ENCODE data around the gene DCTPP1.

Gene DCTPP1

GRCh38 chr16:30446203-30446595 is 16.4 kb upstream of the DCTPP1 start:
- no peak for DNase-seq

- DNase-seq: peak; percentile 95 to 98
Observed at GRCh38 chr16:30445408-30446202, 15.8 kb upstream of the DCTPP1 start, which contains the start of gene SEPHS2. Gene SEPHS2 (minus strand): TSS chr16:30445874. CDS start chr16:30445727, 147 bp downstream.

GRCh38 chr16:30445149-30445407 is 15.2 kb upstream of the DCTPP1 start:
- no peak for DNase-seq

GRCh38 chr16:30444231-30445148 is 14.7 kb upstream of the DCTPP1 start:
- DNase-seq: no peak

GRCh38 chr16:30443631-30444030 is 13.8 kb upstream of the DCTPP1 start:
- no peak for DNase-seq

- no peak for DNase-seq
Observed at GRCh38 chr16:30439720-30440348, 10.0 kb upstream of the DCTPP1 start.

GRCh38 chr16:30438835-30439234 is 9.0 kb upstream of the DCTPP1 start:
- no peak for DNase-seq

- no peak for DNase-seq
Observed at GRCh38 chr16:30437511-30438046, 7.7 kb upstream of the DCTPP1 start.

GRCh38 chr16:30434852-30435251 is 5.0 kb upstream of the DCTPP1 start:
- peak; percentile 61 to 65 for DNase-seq

- DNase-seq: no peak
Observed at GRCh38 chr16:30430428-30430970, 669 bp upstream of the DCTPP1 start.

- DNase-seq: no peak
Observed at GRCh38 chr16:30429418-30429677, 482 bp downstream of the DCTPP1 start.

- no peak for DNase-seq
Observed at GRCh38 chr16:30428055-30428454, 1.8 kb downstream of the DCTPP1 start.

- DNase-seq: no peak
Observed at GRCh38 chr16:30421010-30421409, 8.8 kb downstream of the DCTPP1 start.

- no peak for DNase-seq
Observed at GRCh38 chr16:30418350-30419181, 11.3 kb downstream of the DCTPP1 start.

- peak; percentile 77 to 80 for DNase-seq
Observed at GRCh38 chr16:30417529-30418349, 12.1 kb downstream of the DCTPP1 start.

- no peak for DNase-seq
Observed at GRCh38 chr16:30416624-30417528, 13.0 kb downstream of the DCTPP1 start.

- DNase-seq: no peak
Observed at GRCh38 chr16:30416047-30416603, 13.7 kb downstream of the DCTPP1 start.

GRCh38 chr16:30414159-30414558 is 15.7 kb downstream of the DCTPP1 start:
- no peak for DNase-seq

GRCh38 chr16:30413112-30413806 is 16.6 kb downstream of the DCTPP1 start:
- no peak for DNase-seq

All from stimulated activated CD4-positive, alpha-beta T cell treated with anti-CD3 and anti-CD28 coated beads, Interleukin-2, amount 100 ng/mL, for 48 hours (primary cell).